SU-DHL-6 (cell line): ENCODE data around the gene GPHN.

Experiments
- H2AFZ ChIP-seq: fragments of 200-600 bp; sonication (generic); 2 replicates; pipeline ENCODE4 v1.6.1; 2014; ENCODE audit warnings: low read depth, mild to moderate bottlenecking, moderate library complexity, mixed read lengths, antibody characterized with exemption, low read length; ENCODE audit not compliant: severe bottlenecking
- H3F3A ChIP-seq: fragments of 200-600 bp; shearing (Covaris generic); 2 replicates; pipeline ENCODE4 v1.6.0; 2016; ENCODE audit warnings: antibody characterized with exemption, mild to moderate bottlenecking; ENCODE audit not compliant: insufficient read depth
- H3K27ac ChIP-seq: fragments of 200-600 bp; sonication (generic); 2 replicates; pipeline ENCODE4 v1.5.1; 2016; ENCODE audit warnings: low read depth, mild to moderate bottlenecking, low read length, moderate library complexity, mixed read lengths
- H3K27me3 ChIP-seq: fragments of 200-600 bp; sonication (generic), shearing (Covaris generic); 2 replicates; pipeline ENCODE4 v1.6.0; 2014; ENCODE audit warnings: mild to moderate bottlenecking, low read length
- H3K36me3 ChIP-seq: fragments of 200-600 bp; sonication (generic); 2 replicates; pipeline ENCODE4 v1.6.1; 2014; ENCODE audit warnings: mild to moderate bottlenecking, low read length, mixed read lengths
- H3K4me2 ChIP-seq: fragments of 300-600, 200-600 bp; shearing (Covaris generic), sonication (generic); 2 replicates; pipeline ENCODE4 v1.6.0; 2014; ENCODE audit warnings: low read length, low read depth, mild to moderate bottlenecking; ENCODE audit not compliant: poor library complexity, severe bottlenecking
- H3K4me3 ChIP-seq: fragments of 200-600 bp; sonication (generic); 2 replicates; pipeline ENCODE4 v1.5.1; 2014; ENCODE audit warnings: antibody characterized with exemption, low read length, mild to moderate bottlenecking, mixed read lengths; ENCODE audit not compliant: insufficient read depth, poor library complexity, severe bottlenecking
- H3K79me2 ChIP-seq: fragments of 200-600 bp; sonication (generic); 2 replicates; pipeline ENCODE4 v1.6.1; 2014; ENCODE audit warnings: mild to moderate bottlenecking, low read length, moderate library complexity; ENCODE audit not compliant: insufficient read depth
- H3K9ac ChIP-seq: fragments of 200-600 bp; sonication (generic); 2 replicates; pipeline ENCODE4 v1.7.0; 2014; ENCODE audit warnings: mild to moderate bottlenecking, low read length
- H3K9me2 ChIP-seq: fragments of 200-600 bp; sonication (generic); replicated peaks from 2 replicates; pipeline ENCODE4 v1.6.1; 2014; ENCODE audit warnings: low read length; ENCODE audit not compliant: insufficient read depth
- H3K9me3 ChIP-seq: fragments of 200-600 bp; sonication (generic); 2 replicates; pipeline ENCODE4 v1.6.1; 2014; ENCODE audit warnings: low read length, mixed read lengths; ENCODE audit not compliant: insufficient read depth
- H4K20me1 ChIP-seq: fragments of 200-600 bp; sonication (generic); 2 replicates; pipeline ENCODE4 v1.6.1; 2014; ENCODE audit warnings: low read depth, mild to moderate bottlenecking, antibody characterized with exemption, low read length, moderate library complexity, mixed read lengths
- CTCF ChIP-seq: fragments of 200-600 bp; sonication (generic); IDR thresholded peaks from one replicate; pipeline ENCODE4 v1.5.1; 2017; ENCODE audit warnings: antibody characterized with exemption, mild to moderate bottlenecking, low read length, moderate library complexity; ENCODE audit not compliant: insufficient read depth, poor library complexity, severe bottlenecking
- EZH2phosphoT487 ChIP-seq: fragments of 200-600 bp; sonication (generic), shearing (Covaris generic); conservative IDR thresholded peaks from 2 replicates; pipeline ENCODE4 v1.6.1; 2018; ENCODE audit warnings: mild to moderate bottlenecking, antibody characterized with exemption, low read length, moderate library complexity, mixed read lengths

The GPHN gene

GRCh38 chr14:66507722-66508546 is at the start of gene GPHN:
Gene GPHN (plus strand): TSS chr14:66508147.
- no peak within 1 kb of the TSS for H3K4me3 ChIP-seq
- no peak within 1 kb of the TSS for H3K27ac ChIP-seq
- no peaks in the 10 kb centered on the region for H3K9me3 ChIP-seq
- no peaks in the 10 kb centered on the region for H3K79me2 ChIP-seq
- no peak within 1 kb of the TSS for H3K4me2 ChIP-seq
- H3K27me3 ChIP-seq, result no peaks in the 10 kb centered on the region
- no peaks in the 10 kb centered on the region for H3K36me3 ChIP-seq
- no peaks in the 10 kb centered on the region for H3K9me2 ChIP-seq
- no peak within 1 kb of the TSS for H2AFZ ChIP-seq
- no peak for TF ChIP-seq EZH2phosphoT487
- no peak for TF ChIP-seq CTCF
- H4K20me1 ChIP-seq, result no peaks in the 10 kb centered on the region
- H3K9ac ChIP-seq, result no peak within 1 kb of the TSS
- no peaks in the 10 kb centered on the region for H3F3A ChIP-seq

- TF ChIP-seq EZH2phosphoT487 (no peak), CTCF (no peak)
- H3K27me3 ChIP-seq, result no peaks in the 10 kb centered on the region
- H4K20me1 ChIP-seq, result no peaks in the 10 kb centered on the region
- H3K4me2 ChIP-seq, result no peak overlapping the region
- no peaks in the 10 kb centered on the region for H3K9me3 ChIP-seq
- H2AFZ ChIP-seq, result no peak overlapping the region
- no peaks in the 10 kb centered on the region for H3K9me2 ChIP-seq
- no peak overlapping the region for H3K27ac ChIP-seq
- H3K79me2 ChIP-seq, result no peaks in the 10 kb centered on the region
- no peaks in the 10 kb centered on the region for H3F3A ChIP-seq
- H3K9ac ChIP-seq, result no peak overlapping the region
- H3K4me3 ChIP-seq, result no peak overlapping the region
- H3K36me3 ChIP-seq, result no peaks in the 10 kb centered on the region
Measured at GRCh38 chr14:66459603-66460002, 48.3 kb upstream of the GPHN start.

GRCh38 chr14:66464261-66464660 is 43.7 kb upstream of the GPHN start:
- no peaks in the 10 kb centered on the region; the same call in 1 of the 2 replicates for H3K9me3 ChIP-seq
- H3F3A ChIP-seq, result no peaks in the 10 kb centered on the region
- H3K9me2 ChIP-seq, result no peaks in the 10 kb centered on the region
- no peaks in the 10 kb centered on the region for H4K20me1 ChIP-seq
- no peak overlapping the region for H3K4me3 ChIP-seq
- no peak overlapping the region for H2AFZ ChIP-seq
- TF ChIP-seq CTCF (no peak), EZH2phosphoT487 (no peak)
- no peak overlapping the region for H3K27ac ChIP-seq
- H3K79me2 ChIP-seq, result no peaks in the 10 kb centered on the region
- no peak overlapping the region for H3K9ac ChIP-seq
- no peak overlapping the region for H3K4me2 ChIP-seq
- no peaks in the 10 kb centered on the region for H3K27me3 ChIP-seq
- H3K36me3 ChIP-seq, result no peaks in the 10 kb centered on the region
